AG04449 (cell line): ENCODE results near the gene RNF123.

Experiments
- CTCF ChIA-PET: fragments of 350-600 bp; formaldehyde crosslinking; extraction: SDS; loops from one replicate; lab custom pipeline; 2021; ENCODE audit warnings: antibody characterized with exemption; lab: Yijun Ruan, JAX
- POLR2A ChIA-PET: fragments of 400-600, 350-600 bp; formaldehyde crosslinking; extraction: SDS; loops from one replicate; lab custom pipeline; 2020; ENCODE audit warnings: antibody characterized with exemption, inconsistent platforms; lab: Yijun Ruan, JAX
- DNase-seq: peaks from one replicate; pipeline ENCODE4 v3.0.0-alpha.2; 2010; ENCODE audit warnings: low read depth, low spot score
- H3K4me3 ChIP-seq: 2 replicates; pipeline ENCODE4 v1.5.1; 2011; ENCODE audit warnings: low read depth, mild to moderate bottlenecking, control low read depth, low read length
- TF ChIP-seq, protein P1 (sequence below): IDR thresholded peaks from one replicate; pipeline ENCODE4 v1.5.1; 2011; ENCODE audit warnings: mild to moderate bottlenecking, moderate library complexity, low read length, control low read depth, inconsistent platforms; ENCODE audit not compliant: insufficient read depth; ENCODE audit errors: missing control alignments

RNF123 gene

DNA sequence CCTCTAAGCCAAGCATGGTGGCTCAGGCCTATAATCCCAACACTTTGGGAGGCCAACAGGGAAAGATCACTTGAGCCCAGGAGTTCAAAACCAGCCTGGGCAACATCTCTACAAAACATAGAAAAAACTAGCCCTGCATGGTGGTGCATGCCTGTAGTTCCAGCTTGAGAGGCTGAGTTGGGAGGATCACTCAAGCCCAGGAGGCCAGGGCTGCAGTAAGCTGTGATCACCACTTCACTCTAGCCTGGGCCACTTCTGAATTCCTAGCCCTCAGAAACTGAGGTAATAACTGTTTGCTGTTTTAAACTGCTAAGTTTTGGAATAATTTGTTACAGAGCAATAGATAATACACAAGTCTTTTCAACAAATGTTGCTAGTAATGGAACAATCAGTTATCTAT is 80.6 kb downstream of the RNF123 start:
- ChIA-PET CTCF (interaction anchor here (1.1 to 2.1 kb wide), 5 partner anchors 12 to 69 kb away, joined by 3 to 8 read pairs (median 5); partner anchors contain the start of gene INKA1), POLR2A (interaction anchor here (0.6 kb wide), 1 partner anchor 12 kb away, joined by 3 read pairs; no protein-coding TSS in a partner anchor)
- no peak for DNase-seq
- no peak overlapping the region for H3K4me3 ChIP-seq
- TF ChIP-seq, protein P1, sequence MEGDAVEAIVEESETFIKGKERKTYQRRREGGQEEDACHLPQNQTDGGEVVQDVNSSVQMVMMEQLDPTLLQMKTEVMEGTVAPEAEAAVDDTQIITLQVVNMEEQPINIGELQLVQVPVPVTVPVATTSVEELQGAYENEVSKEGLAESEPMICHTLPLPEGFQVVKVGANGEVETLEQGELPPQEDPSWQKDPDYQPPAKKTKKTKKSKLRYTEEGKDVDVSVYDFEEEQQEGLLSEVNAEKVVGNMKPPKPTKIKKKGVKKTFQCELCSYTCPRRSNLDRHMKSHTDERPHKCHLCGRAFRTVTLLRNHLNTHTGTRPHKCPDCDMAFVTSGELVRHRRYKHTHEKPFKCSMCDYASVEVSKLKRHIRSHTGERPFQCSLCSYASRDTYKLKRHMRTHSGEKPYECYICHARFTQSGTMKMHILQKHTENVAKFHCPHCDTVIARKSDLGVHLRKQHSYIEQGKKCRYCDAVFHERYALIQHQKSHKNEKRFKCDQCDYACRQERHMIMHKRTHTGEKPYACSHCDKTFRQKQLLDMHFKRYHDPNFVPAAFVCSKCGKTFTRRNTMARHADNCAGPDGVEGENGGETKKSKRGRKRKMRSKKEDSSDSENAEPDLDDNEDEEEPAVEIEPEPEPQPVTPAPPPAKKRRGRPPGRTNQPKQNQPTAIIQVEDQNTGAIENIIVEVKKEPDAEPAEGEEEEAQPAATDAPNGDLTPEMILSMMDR, result no peak
